Measurements from ENCODE around the gene TDRD1. TPM values are rescaled to one million over a fixed set of nuclear protein-coding genes. Genes with fewer than 3 reads are reported as not detected.
A peak's percentile ranks its signal among the peaks of the same experiment; 100 is the strongest.

Gene TDRD1
- total and polyA plus RNA-seq, 8 donors: 0.05 to 7.6 (median 0.49) TPM; not detected in 4

DNA sequence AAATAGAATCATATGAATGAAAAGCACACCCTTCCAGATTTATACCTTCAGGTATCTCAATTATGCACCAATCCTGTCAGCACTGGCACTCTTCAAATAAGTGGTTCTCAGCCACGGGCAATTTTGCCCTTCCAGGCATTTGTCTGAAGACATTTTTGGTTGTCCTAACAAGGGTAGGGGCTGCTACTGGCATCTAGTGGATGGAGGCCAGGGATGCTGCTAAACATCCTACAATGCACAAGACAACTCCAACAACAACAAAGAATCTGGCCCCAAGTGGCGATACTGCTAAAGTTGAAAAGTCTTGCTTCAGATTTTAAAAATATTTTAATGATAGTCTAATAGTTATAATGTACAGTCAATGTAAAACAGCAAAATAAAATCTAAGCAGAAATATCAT is 21.2 kb upstream of the TDRD1 start:
- Histone ChIP-seq H3K27ac (no peak overlapping the region), H3K9me3 (no peaks in the 10 kb centered on the region), H3K27me3 (no peaks in the 10 kb centered on the region), H3K36me3 (peaks cover 16 to 65% (median 52%) of the 10 kb centered on the region in 4 donors), H3K4me1 (peaks cover 0 to 43% (median 26%) of the 10 kb centered on the region in 4 donors), H3K4me3 (no peak overlapping the region)
- intact Hi-C loops (cut with DNase I; ENCODE audit: low total_unique reads): no loop called here
- TF ChIP-seq, protein P1, sequence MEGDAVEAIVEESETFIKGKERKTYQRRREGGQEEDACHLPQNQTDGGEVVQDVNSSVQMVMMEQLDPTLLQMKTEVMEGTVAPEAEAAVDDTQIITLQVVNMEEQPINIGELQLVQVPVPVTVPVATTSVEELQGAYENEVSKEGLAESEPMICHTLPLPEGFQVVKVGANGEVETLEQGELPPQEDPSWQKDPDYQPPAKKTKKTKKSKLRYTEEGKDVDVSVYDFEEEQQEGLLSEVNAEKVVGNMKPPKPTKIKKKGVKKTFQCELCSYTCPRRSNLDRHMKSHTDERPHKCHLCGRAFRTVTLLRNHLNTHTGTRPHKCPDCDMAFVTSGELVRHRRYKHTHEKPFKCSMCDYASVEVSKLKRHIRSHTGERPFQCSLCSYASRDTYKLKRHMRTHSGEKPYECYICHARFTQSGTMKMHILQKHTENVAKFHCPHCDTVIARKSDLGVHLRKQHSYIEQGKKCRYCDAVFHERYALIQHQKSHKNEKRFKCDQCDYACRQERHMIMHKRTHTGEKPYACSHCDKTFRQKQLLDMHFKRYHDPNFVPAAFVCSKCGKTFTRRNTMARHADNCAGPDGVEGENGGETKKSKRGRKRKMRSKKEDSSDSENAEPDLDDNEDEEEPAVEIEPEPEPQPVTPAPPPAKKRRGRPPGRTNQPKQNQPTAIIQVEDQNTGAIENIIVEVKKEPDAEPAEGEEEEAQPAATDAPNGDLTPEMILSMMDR (IDR thresholded peaks at IDR 0.05): no peak
- no peak for TF ChIP-seq POLR2A (IDR thresholded peaks at IDR 0.05)
- TF ChIP-seq EP300 (IDR thresholded peaks at IDR 0.05): no peak
- TF ChIP-seq POLR2AphosphoS5 (IDR thresholded peaks at IDR 0.05): no peak
- 90 to 95% (median 93%) methylated on average over 2 of the region's 2 CpGs for WGBS, 5 donors
- no peak for DNase-seq

DNA sequence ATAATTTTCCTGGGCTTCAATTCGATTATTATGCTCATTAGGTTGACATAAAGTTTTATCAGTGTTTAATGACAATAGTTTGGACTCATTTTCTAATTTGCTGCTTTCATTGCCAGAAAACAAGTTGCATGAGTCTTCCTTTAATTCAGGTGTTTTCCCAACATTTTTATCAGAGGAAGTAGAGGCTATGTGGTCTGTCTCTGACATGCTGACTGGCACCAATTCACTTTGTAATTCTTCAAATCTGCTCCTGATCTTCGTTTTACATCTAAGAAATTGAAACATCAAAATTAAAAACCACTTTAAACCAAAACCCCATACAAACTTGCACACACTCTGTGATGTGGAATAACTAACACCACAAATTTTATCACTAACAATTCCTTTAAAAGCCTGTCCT is 16.1 kb upstream of the TDRD1 start:
- 29 to 52% (median 42%) methylated on average over 2 of the region's 2 CpGs for WGBS, 5 donors
- no peaks in the 10 kb centered on the region for H3K27me3 ChIP-seq
- intact Hi-C loops (cut with DNase I; ENCODE audit: low total_unique reads): no loop called here
- no peak overlapping the region for H3K4me3 ChIP-seq
- peaks cover 0 to 17% (median 10%) of the 10 kb centered on the region in 4 donors for H3K36me3 ChIP-seq
- TF ChIP-seq, protein P1 (IDR thresholded peaks at IDR 0.05): no peak
- no peak for TF ChIP-seq POLR2A (IDR thresholded peaks at IDR 0.05)
- TF ChIP-seq POLR2AphosphoS5 (IDR thresholded peaks at IDR 0.05): no peak
- no peak for TF ChIP-seq EP300 (IDR thresholded peaks at IDR 0.05)
- DNase-seq: no peak
- peaks cover 11 to 76% (median 59%) of the 10 kb centered on the region in 4 donors for H3K4me1 ChIP-seq
- H3K27ac ChIP-seq: peak overlapping the region in 4 of 5 donors; percentile 38 to 80 (median 46)
- no peaks in the 10 kb centered on the region for H3K9me3 ChIP-seq

DNA sequence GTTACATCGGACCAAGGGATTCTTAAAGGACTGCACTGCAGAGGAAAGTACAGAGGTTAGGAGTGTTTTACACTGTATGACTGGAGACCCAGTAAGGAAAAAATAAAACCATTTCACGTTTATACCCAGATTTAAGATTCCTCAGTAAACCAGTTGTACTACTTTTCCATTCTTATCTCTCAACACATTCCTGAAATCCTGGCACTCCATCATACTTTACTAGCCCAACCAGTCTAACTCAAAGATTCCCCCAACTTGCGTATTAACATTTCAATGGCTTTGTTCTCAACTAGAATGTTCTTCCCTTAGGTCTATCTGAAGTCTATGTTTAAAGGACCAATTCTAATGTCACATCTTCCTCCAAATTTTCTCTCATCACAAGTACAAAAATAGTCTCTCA is 13.1 kb upstream of the TDRD1 start:
- 26 to 49% (median 41%) methylated on average over 3 of the region's 3 CpGs for WGBS, 5 donors
- TF ChIP-seq POLR2AphosphoS5 (IDR thresholded peaks at IDR 0.05) (no peak), EP300 (IDR thresholded peaks at IDR 0.05) (no peak), POLR2A (IDR thresholded peaks at IDR 0.05) (no peak)
- TF ChIP-seq, protein P1 (IDR thresholded peaks at IDR 0.05): no peak
- no peaks in the 10 kb centered on the region for H3K27me3 ChIP-seq
- H3K9me3 ChIP-seq: peaks cover 0 to 8% (median 4%) of the 10 kb centered on the region in 4 donors
- peak in 1 of 2 donors; percentile 75 for DNase-seq
- peaks cover 0 to 19% (median 10%) of the 10 kb centered on the region in 4 donors for H3K36me3 ChIP-seq
- H3K4me3 ChIP-seq: peak overlapping the region in 1 of 4 donors; percentile 11
- H3K4me1 ChIP-seq: peaks cover 11 to 60% (median 40%) of the 10 kb centered on the region in 4 donors
- intact Hi-C loops (cut with DNase I; ENCODE audit: low total_unique reads): no loop called here
- peak overlapping the region in 4 of 5 donors; percentile 67 to 80 (median 74) for H3K27ac ChIP-seq

DNA sequence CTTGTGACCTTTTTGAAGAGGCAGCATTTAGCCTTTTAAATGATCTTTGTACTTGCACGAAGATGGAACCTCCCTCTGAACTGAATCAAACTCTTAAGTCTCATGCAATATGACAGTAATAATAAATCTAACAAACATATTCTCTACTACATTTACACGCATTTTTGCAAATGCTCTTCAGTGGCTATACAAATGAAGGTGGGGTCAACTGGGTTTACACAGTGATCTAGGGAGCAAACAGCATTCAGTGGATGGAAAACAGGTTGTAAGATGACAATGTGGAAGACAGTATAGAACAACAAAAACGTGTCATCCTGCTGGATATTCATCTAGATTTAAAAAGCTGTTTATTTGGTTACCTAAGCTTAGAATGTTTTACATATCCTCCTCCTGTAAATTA is 12.7 kb upstream of the TDRD1 start:
- H3K4me1 ChIP-seq: peaks cover 11 to 65% (median 40%) of the 10 kb centered on the region in 4 donors
- intact Hi-C loops (cut with DNase I; ENCODE audit: low total_unique reads): no loop called here
- 26 to 53% (median 32%) methylated on average over 3 of the region's 3 CpGs for WGBS, 5 donors

More for the DNA sequence above, 12.7 kb upstream of the TDRD1 start:
- peak overlapping the region in 3 of 5 donors; percentile 73 to 80 (median 76) for H3K27ac ChIP-seq
- peaks cover 0 to 8% (median 4%) of the 10 kb centered on the region in 4 donors for H3K9me3 ChIP-seq
- H3K27me3 ChIP-seq: no peaks in the 10 kb centered on the region
- peak overlapping the region in 1 of 4 donors; percentile 11 for H3K4me3 ChIP-seq
- DNase-seq: no peak
- TF ChIP-seq EP300 (IDR thresholded peaks at IDR 0.05): no peak
- no peak for TF ChIP-seq POLR2A (IDR thresholded peaks at IDR 0.05)
- TF ChIP-seq, protein P1 (IDR thresholded peaks at IDR 0.05): no peak
- no peak for TF ChIP-seq POLR2AphosphoS5 (IDR thresholded peaks at IDR 0.05)
- peaks cover 0 to 19% (median 7%) of the 10 kb centered on the region in 4 donors for H3K36me3 ChIP-seq

Data from stomach (tissue), 9 donors.